Measurements from ENCODE around the gene C3orf52. TPM values are rescaled to one million over a fixed set of nuclear protein-coding genes. Genes with fewer than 3 reads are reported as not detected.

The C3orf52 gene
- total RNA-seq, 4 donors from 2014 or later: 1.7 to 3.3 (median 2.6) TPM

- Histone ChIP-seq H3K27ac (replicated peaks in 1 of 4) (no peak overlapping the region), H3K36me3 (no peaks in the 10 kb centered on the region), H3K27me3 (no peaks in the 10 kb centered on the region), H3K4me1 (peaks cover 0 to 5% (median 4%) of the 10 kb centered on the region in 4 donors), H3K9me3 (no peaks in the 10 kb centered on the region), H3K4me3 (no peak overlapping the region)
- intact Hi-C loops (cut with DNase I): no loop called here
- no peak for TF ChIP-seq CTCF (IDR thresholded peaks at IDR 0.05)
- no peak for TF ChIP-seq POLR2A (IDR thresholded peaks at IDR 0.05; ENCODE audit: low read depth)
- no peak for TF ChIP-seq POLR2AphosphoS5 (IDR thresholded peaks at IDR 0.05)
- no peak for TF ChIP-seq EP300 (IDR thresholded peaks at IDR 0.05)
- DNase-seq (ENCODE audit: extremely low spot score): no peak
- 66% methylated on average over 10 of the region's 10 CpGs for WGBS
These were observed 41.6 kb downstream of the C3orf52 start for GRCh38 chr3:112127522-112128494.

GRCh38 chr3:112128843-112129727 lies 42.9 kb downstream of the C3orf52 start:
- Histone ChIP-seq H3K36me3 (no peaks in the 10 kb centered on the region), H3K4me1 (peaks cover 0 to 5% (median 4%) of the 10 kb centered on the region in 4 donors), H3K27me3 (no peaks in the 10 kb centered on the region), H3K27ac (replicated peaks in 1 of 4) (no peak overlapping the region), H3K9me3 (no peaks in the 10 kb centered on the region), H3K4me3 (no peak overlapping the region)
- intact Hi-C loops (cut with DNase I): no loop called here
- TF ChIP-seq POLR2AphosphoS5 (IDR thresholded peaks at IDR 0.05) (no peak), EP300 (IDR thresholded peaks at IDR 0.05) (no peak), CTCF (IDR thresholded peaks at IDR 0.05) (no peak), POLR2A (IDR thresholded peaks at IDR 0.05; ENCODE audit: low read depth) (no peak)
- DNase-seq (ENCODE audit: extremely low spot score): no peak
- 59% methylated on average over 7 of the region's 7 CpGs for WGBS

GRCh38 chr3:112129925-112130637 lies 43.9 kb downstream of the C3orf52 start:
- Histone ChIP-seq H3K27ac (replicated peaks in 1 of 4) (no peak overlapping the region), H3K9me3 (no peaks in the 10 kb centered on the region), H3K4me3 (no peak overlapping the region), H3K4me1 (peaks cover 0 to 5% (median 4%) of the 10 kb centered on the region in 4 donors), H3K36me3 (no peaks in the 10 kb centered on the region), H3K27me3 (no peaks in the 10 kb centered on the region)
- 91% methylated on average over 4 of the region's 4 CpGs for WGBS
- intact Hi-C loops (cut with DNase I): no loop called here
- TF ChIP-seq POLR2A (IDR thresholded peaks at IDR 0.05; ENCODE audit: low read depth): no peak
- no peak for TF ChIP-seq POLR2AphosphoS5 (IDR thresholded peaks at IDR 0.05)
- TF ChIP-seq EP300 (IDR thresholded peaks at IDR 0.05): no peak
- no peak for TF ChIP-seq CTCF (IDR thresholded peaks at IDR 0.05)
- no peak for DNase-seq (ENCODE audit: extremely low spot score)

- Histone ChIP-seq H3K27me3 (no peaks in the 10 kb centered on the region), H3K9me3 (no peaks in the 10 kb centered on the region), H3K36me3 (no peaks in the 10 kb centered on the region), H3K27ac (replicated peaks in 1 of 4) (no peak overlapping the region), H3K4me1 (peaks cover 0 to 5% (median 4%) of the 10 kb centered on the region in 4 donors), H3K4me3 (no peak overlapping the region)
- TF ChIP-seq CTCF (IDR thresholded peaks at IDR 0.05) (no peak), EP300 (IDR thresholded peaks at IDR 0.05) (no peak), POLR2A (IDR thresholded peaks at IDR 0.05; ENCODE audit: low read depth) (no peak), POLR2AphosphoS5 (IDR thresholded peaks at IDR 0.05) (no peak)
- intact Hi-C loops (cut with DNase I): no loop called here
- 84% methylated on average over 3 of the region's 3 CpGs for WGBS
- no peak for DNase-seq (ENCODE audit: extremely low spot score)
These were observed 44.4 kb downstream of the C3orf52 start for GRCh38 chr3:112130638-112130993.

All from esophagus muscularis mucosa (tissue), 4 donors.